SK-N-SH (cell line): Measurements from ENCODE around the gene SLC22A23. TPM values are rescaled to one million over a fixed set of nuclear protein-coding genes. Genes with fewer than 3 reads are reported as not detected.

Experiments
- CTCF ChIA-PET: fragments of 300-600, 350-600 bp; formaldehyde crosslinking; extraction: SDS; loops from one replicate; lab custom pipeline; 2021; lab: Yijun Ruan, JAX
- POLR2A ChIA-PET: fragments of 350-600 bp; sonication (Branson Sonifier 250); formaldehyde crosslinking; extraction: SDS; loops from one replicate; lab custom pipeline; 2020; ENCODE audit warnings: antibody characterized with exemption, inconsistent platforms; lab: Yijun Ruan, JAX
- DNase-seq: peaks from one replicate; pipeline ENCODE4 v3.0.0; 2012
- H2AFZ ChIP-seq: fragments of 200-600 bp; sonication (generic); 2 replicates; pipeline ENCODE4 v1.8.1; 2016; ENCODE audit warnings: antibody characterized with exemption, mild to moderate bottlenecking, low read depth
- H3F3A ChIP-seq: fragments of 200-600 bp; sonication (generic); replicated peaks from 2 replicates; pipeline ENCODE3; 2016; ENCODE audit warnings: antibody characterized with exemption, mild to moderate bottlenecking; ENCODE audit not compliant: insufficient read depth
- H3K27ac ChIP-seq, 2 experiments: fragments of 200-500 bp in 1 of 2; fragments of 200-600 bp in 1 of 2; sonication (Bioruptor generic) in 1 of 2; sonication (generic), shearing (Covaris generic) in 1 of 2; 2 replicates each; pipeline versions ENCODE4 v1.5.1 to v1.6.1; 2014 to 2016; ENCODE audit warnings: low read depth in 2 of 2, inconsistent platforms in 1 of 2, low read length in 1 of 2, mild to moderate bottlenecking in 1 of 2, mixed read lengths in 1 of 2
- H3K27me3 ChIP-seq: fragments of 200-600 bp; sonication (generic), shearing (Covaris generic); 2 replicates; pipeline ENCODE4 v1.6.1; 2016; ENCODE audit warnings: mixed run types; ENCODE audit not compliant: insufficient read depth
- H3K36me3 ChIP-seq, 2 experiments: fragments of 200-500 bp in 1 of 2; fragments of 200-600 bp in 1 of 2; sonication (Bioruptor generic) in 1 of 2; sonication (generic) in 1 of 2; replicated peaks in 1 of 2; 2 replicates each; pipeline versions ENCODE3 to v1.5.1; 2014 to 2016; ENCODE audit warnings: low read length in 1 of 2, mild to moderate bottlenecking in 1 of 2; ENCODE audit not compliant: insufficient read depth in 2 of 2, control insufficient read depth in 1 of 2
- H3K4me1 ChIP-seq, 2 experiments: fragments of 200-500 bp in 1 of 2; fragments of 200-600 bp in 1 of 2; sonication (Bioruptor generic) in 1 of 2; sonication (generic), shearing (Covaris generic) in 1 of 2; 2 replicates each; pipeline versions ENCODE4 v1.5.1 to v1.6.1; 2014 to 2016; ENCODE audit warnings: low read depth in 1 of 2, low read length in 1 of 2, mixed run types in 1 of 2; ENCODE audit not compliant: insufficient read depth in 2 of 2, control insufficient read depth in 1 of 2
- H3K4me2 ChIP-seq: fragments of 200-600 bp; sonication (generic), shearing (Covaris generic); 2 replicates; pipeline ENCODE4 v1.6.1; 2017; ENCODE audit warnings: mixed run types
- H3K4me3 ChIP-seq, 2 experiments: fragments of 200-500 bp in 1 of 2; fragments of 200-600 bp in 1 of 2; sonication (Bioruptor generic) in 1 of 2; sonication (generic), shearing (Covaris generic) in 1 of 2; 2 replicates each; pipeline versions ENCODE4 v1.5.1 to v1.8.1; 2014 to 2016; ENCODE audit warnings: low read depth in 2 of 2, inconsistent platforms in 1 of 2, low read length in 1 of 2, mild to moderate bottlenecking in 1 of 2, mixed read lengths in 1 of 2, moderate library complexity in 1 of 2
- H3K79me2 ChIP-seq: fragments of 200-600 bp; sonication (generic); 2 replicates; pipeline ENCODE4 v1.8.1; 2017; ENCODE audit warnings: mild to moderate bottlenecking; ENCODE audit not compliant: insufficient read depth
- H3K9ac ChIP-seq: fragments of 200-600 bp; sonication (generic); 2 replicates; pipeline ENCODE4 v1.6.1; 2017; ENCODE audit warnings: mixed run types
- H3K9me2 ChIP-seq: fragments of 200-600 bp; sonication (generic); 2 replicates; pipeline ENCODE4 v1.6.1; 2017; ENCODE audit warnings: mixed run types
- H3K9me3 ChIP-seq: fragments of 200-600 bp; sonication (generic); 2 replicates; pipeline ENCODE4 v1.6.1; 2017; ENCODE audit warnings: mixed run types, mild to moderate bottlenecking, moderate library complexity
- H4K20me1 ChIP-seq: fragments of 200-600 bp; sonication (generic); 2 replicates; pipeline ENCODE4 v1.6.1; 2017; ENCODE audit warnings: mild to moderate bottlenecking, mixed run types; ENCODE audit not compliant: insufficient read depth
- GABPA ChIP-seq: IDR thresholded peaks from 2 replicates; pipeline ENCODE4 v1.4.0; 2012; ENCODE audit warnings: low read depth, mild to moderate bottlenecking
- GATA2 ChIP-seq: sonication (generic); formaldehyde crosslinking; IDR thresholded peaks from 2 replicates; pipeline ENCODE4 v1.5.0; 2020; ENCODE audit warnings: mild to moderate bottlenecking, missing genetic modification reagents
- JUND ChIP-seq: IDR thresholded peaks from 2 replicates; pipeline ENCODE4 v1.4.0; 2012
- MAX ChIP-seq: IDR thresholded peaks from 2 replicates; pipeline ENCODE4 v1.4.0; 2012; ENCODE audit warnings: low read depth
- MEF2A ChIP-seq: IDR thresholded peaks from 2 replicates; pipeline ENCODE4 v1.4.0; 2012; ENCODE audit warnings: low read depth, borderline replicate concordance
- MXI1 ChIP-seq: IDR thresholded peaks from 2 replicates; pipeline ENCODE4 v1.6.1; 2012; ENCODE audit warnings: mild to moderate bottlenecking, low read depth, low read length, improper control_type of control experiment
- NFIC ChIP-seq: IDR thresholded peaks from 2 replicates; pipeline ENCODE4 v1.4.0; 2012; ENCODE audit warnings: borderline replicate concordance
- NRF1 ChIP-seq: IDR thresholded peaks from 2 replicates; pipeline ENCODE4 v1.6.1; 2012; ENCODE audit warnings: low read depth, mild to moderate bottlenecking, low read length
- RFX5 ChIP-seq: IDR thresholded peaks from 2 replicates; pipeline ENCODE4 v1.6.1; 2012; ENCODE audit warnings: mild to moderate bottlenecking, improper control_type of control experiment, low read length
- YY1 ChIP-seq: IDR thresholded peaks from 2 replicates; pipeline ENCODE4 v1.4.0; 2012; ENCODE audit warnings: low read depth, mild to moderate bottlenecking
- ZBTB33 ChIP-seq: IDR thresholded peaks from 2 replicates; pipeline ENCODE4 v1.4.0; 2012; ENCODE audit warnings: low read depth, borderline replicate concordance
- WGBS: methylation state at CpG from one replicate; pipeline ENCODE4 v1.1.6; 2017; ENCODE audit warnings: low lambda C conversion rate; 5-methylcytosine and 5-hydroxymethylcytosine counted together
- polyA plus RNA-seq, 3 experiments: library from polyadenylated mRNA; depleted of rRNA; stranded (reverse); fragments of >200 nt; gene quantifications; 2 replicates each; pipeline ENCODE4 v1.2.3, GENCODE V29; 2012

Gene SLC22A23
- polyA plus RNA-seq, 1 of the 3 experiments (the other 2 are of a cell fraction), result not detected

- Histone ChIP-seq H3K79me2 (no peaks in the 10 kb centered on the region), H2AFZ (no peak overlapping the region), H3K9me2 (no peaks in the 10 kb centered on the region), H3K4me2 (no peak overlapping the region), H3K36me3 (no peaks in the 10 kb centered on the region), H3K4me1 (no peaks in the 10 kb centered on the region; a peak in 1 of 4 replicates), H3K9ac (no peak overlapping the region), H3K9me3 (no peaks in the 10 kb centered on the region), H3K4me3 (no peak overlapping the region), H3F3A (peaks cover 3% of the 10 kb centered on the region), H3K27ac (no peak overlapping the region), H3K27me3 (peaks cover 77% of the 10 kb centered on the region), H4K20me1 (no peaks in the 10 kb centered on the region)
- TF ChIP-seq ZBTB33, result no peak
- no peak for TF ChIP-seq NFIC
- no peak for TF ChIP-seq MEF2A
- no peak for TF ChIP-seq JUND
- no peak for TF ChIP-seq RFX5
- 62% methylated on average over 7 of the region's 11 CpGs for WGBS
- ChIA-PET POLR2A (no interaction called here), CTCF (interaction anchor here (1.5 to 2.6 kb wide), 2 partner anchors 12 to 15 kb away, joined by 4 to 9 read pairs; no protein-coding TSS in a partner anchor)
- DNase-seq, result no peak
These were observed 1.7 kb downstream of the SLC22A23 start for GRCh38 chr6:3455147-3455568.

GRCh38 chr6:3454273-3455010 lies 2.4 kb downstream of the SLC22A23 start:
- Histone ChIP-seq H3K9me2 (no peaks in the 10 kb centered on the region), H3K4me3 (no peak overlapping the region), H3K4me1 (no peaks in the 10 kb centered on the region; a peak in 1 of 4 replicates), H3K79me2 (no peaks in the 10 kb centered on the region), H4K20me1 (no peaks in the 10 kb centered on the region), H2AFZ (no peak overlapping the region), H3K36me3 (no peaks in the 10 kb centered on the region), H3F3A (peaks cover 3% of the 10 kb centered on the region)
- no peak for DNase-seq
- CTCF ChIA-PET, result interaction anchor here (1.5 to 2.6 kb wide), 3 partner anchors 12 to 174 kb away, joined by 4 to 9 read pairs (median 5); no protein-coding TSS in a partner anchor
- TF ChIP-seq ZBTB33 (no peak), GABPA (no peak), MXI1 (no peak), YY1 (no peak), NRF1 (no peak), GATA2 (no peak), MAX (no peak)
- TF ChIP-seq, all 33 proteins: peak for 0
- Histone ChIP-seq H3K27me3 (peaks cover 77% of the 10 kb centered on the region), H3K9ac (no peak overlapping the region), H3K4me2 (no peak overlapping the region), H3K9me3 (no peaks in the 10 kb centered on the region), H3K27ac (no peak overlapping the region)
- POLR2A ChIA-PET, result no interaction called here
- WGBS, result 46% methylated on average over 6 of the region's 6 CpGs
